Head of caudate nucleus (tissue), 42 donors: Measurements from ENCODE around the gene OR5AC2.

Experiments used
- DNase-seq, 42 donors: peaks; one replicate each; pipeline versions ENCODE4 v3.0.0 to v3.0.0-alpha.2; 2020 to 2021; ENCODE audit warnings: mixed read lengths in 7 of 42
- intact Hi-C: fragments of 100-400 bp; cut with DNase I; formaldehyde crosslinking; loops from one replicate; pipeline ENCODE4 v1.15.0; 2022

Gene OR5AC2

DNA sequence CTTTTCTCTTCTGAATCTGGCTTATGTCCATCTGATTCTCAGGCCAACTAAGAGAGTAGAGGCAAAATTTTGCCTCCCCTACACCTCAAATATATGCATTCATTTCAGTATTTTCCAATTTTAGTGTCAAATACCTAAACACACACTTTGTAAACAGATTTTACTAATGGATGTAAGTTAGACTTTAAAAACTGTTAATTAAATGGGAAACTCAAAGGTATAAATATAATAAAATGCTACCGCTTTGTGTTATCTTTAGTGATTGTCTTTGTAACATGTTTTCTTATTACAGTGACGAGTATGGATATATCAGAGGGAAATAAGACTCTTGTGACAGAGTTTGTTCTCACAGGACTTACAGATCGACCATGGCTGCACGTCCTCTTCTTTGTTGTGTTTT is at the start of gene OR5AC2:
OR5AC2 (plus strand) TSS at position 301 of the 400 bp plus-strand sequence; CDS start at position 301, 0 bp downstream.
- no peak for DNase-seq
- intact Hi-C loops = no loop called here

GRCh38 chr3:98038286-98038685 is 48.7 kb upstream of the OR5AC2 start:
- intact Hi-C loops = loop anchor here (10.0 kb wide), 1 partner anchor 557 kb away; the partner anchor contains the start of gene CPOX

GRCh38 chr3:98038876-98039275 is 48.1 kb upstream of the OR5AC2 start:
- no peak for DNase-seq
- intact Hi-C loops = loop anchor here (1.0 to 10.0 kb wide), 2 partner anchors 290 to 556 kb away; partner anchors contain the start of gene CPOX

More at GRCh38 chr3:98038286-98038685, 48.7 kb upstream of the OR5AC2 start:
- DNase-seq = no peak

DNA sequence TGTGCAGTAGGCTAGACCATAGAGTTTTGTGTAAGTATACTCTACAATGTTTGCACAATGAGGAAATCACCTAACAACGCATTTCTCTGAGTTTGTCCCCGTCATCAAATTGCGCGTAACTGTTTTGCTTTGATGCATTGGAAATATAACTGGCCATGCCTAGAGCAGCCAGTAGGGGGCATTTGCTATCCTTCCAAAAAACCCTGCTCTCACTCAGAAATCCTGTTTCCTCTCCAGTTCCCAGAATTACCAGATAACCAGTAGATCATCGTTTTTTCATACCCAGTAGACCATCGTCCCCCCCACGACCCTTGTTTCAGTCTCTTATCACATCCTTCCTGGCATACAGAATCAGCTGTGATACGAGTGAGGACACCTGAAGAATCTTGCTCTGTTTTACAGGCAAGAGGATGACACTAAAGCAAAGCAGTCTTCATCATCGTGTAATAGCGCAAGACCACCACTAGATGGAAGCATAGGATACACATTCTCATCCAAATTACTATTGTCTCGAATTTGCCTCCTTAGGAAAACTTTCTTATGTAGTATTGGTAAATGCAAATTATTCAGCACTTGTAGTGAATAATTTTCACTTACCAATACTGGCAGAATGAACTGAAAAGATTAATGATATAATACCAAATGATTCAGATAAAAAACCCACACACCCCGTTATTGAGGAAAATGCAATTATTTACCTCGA is 47.5 kb upstream of the OR5AC2 start:
- intact Hi-C loops = loop anchor here (1.0 to 10.0 kb wide), 2 partner anchors 290 to 555 kb away; partner anchors contain the start of gene CPOX
- peak; percentile 4 to 87 (median 68) for DNase-seq

DNA sequence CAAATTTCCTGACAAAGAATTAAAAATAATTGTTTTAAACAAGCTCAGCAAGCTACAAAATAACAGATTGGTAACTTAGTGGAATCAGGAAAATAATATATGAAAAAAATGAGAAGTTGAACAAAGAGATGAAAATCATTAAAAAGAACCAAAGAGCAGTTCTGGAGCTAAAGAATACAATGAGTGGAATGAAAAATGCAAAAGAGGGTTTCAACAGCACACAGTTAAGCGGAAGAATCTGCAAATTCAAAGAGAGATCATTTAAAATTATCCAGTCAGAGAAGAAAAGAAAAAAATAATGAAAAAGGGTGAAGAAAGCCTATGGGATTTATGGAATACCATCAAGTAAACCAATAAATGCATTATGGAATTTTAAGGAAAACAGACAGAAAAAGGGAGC is 45.6 kb upstream of the OR5AC2 start:
- intact Hi-C loops = no loop called here
- no peak for DNase-seq

DNA sequence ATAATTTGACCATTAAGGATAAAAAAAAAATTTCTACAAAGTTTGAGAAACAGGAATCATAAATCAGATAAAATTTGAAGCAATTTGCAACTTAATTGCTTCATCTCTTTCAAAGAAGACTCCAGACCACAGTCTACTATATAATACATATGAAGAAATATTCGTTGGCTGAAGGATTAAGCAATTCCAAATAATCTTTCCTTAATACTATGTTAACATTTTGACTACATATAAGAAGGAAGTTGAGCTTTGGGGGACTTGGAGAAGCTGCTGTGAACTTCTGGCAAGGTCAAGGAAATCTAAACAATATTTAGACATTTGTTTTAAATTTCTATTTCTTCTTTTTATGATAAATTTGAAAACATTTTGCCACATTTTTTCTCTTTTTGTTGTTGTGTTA is 38.4 kb upstream of the OR5AC2 start:
- no peak for DNase-seq
- intact Hi-C loops = no loop called here

GRCh38 chr3:98049271-98049670 is 37.7 kb upstream of the OR5AC2 start:
- no peak for DNase-seq
- intact Hi-C loops = no loop called here

DNA sequence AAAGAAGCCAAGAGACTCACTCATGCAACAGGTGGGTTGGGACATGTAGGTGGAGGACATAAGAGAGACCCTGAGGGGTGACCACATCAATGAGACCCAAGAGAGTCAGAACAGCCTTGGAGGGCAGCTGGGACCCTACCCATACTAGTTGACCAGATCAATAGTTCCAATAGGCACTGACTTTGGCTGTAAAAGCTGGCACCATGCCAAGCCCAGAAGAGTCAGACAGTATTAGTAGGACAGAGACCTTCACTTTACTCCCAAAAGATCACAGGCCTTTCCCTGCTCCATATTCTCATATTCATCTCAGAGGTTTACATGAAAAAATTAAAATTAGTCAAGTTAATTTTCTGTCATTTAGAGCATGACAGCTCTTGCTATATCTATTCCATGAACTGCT is 30.9 kb upstream of the OR5AC2 start:
- DNase-seq = peak in 8 of 42 donors; percentile 9 to 49 (median 24)
- intact Hi-C loops = no loop called here

GRCh38 chr3:98057631-98058030 is 29.3 kb upstream of the OR5AC2 start:
- intact Hi-C loops = no loop called here
- DNase-seq = no peak

DNA sequence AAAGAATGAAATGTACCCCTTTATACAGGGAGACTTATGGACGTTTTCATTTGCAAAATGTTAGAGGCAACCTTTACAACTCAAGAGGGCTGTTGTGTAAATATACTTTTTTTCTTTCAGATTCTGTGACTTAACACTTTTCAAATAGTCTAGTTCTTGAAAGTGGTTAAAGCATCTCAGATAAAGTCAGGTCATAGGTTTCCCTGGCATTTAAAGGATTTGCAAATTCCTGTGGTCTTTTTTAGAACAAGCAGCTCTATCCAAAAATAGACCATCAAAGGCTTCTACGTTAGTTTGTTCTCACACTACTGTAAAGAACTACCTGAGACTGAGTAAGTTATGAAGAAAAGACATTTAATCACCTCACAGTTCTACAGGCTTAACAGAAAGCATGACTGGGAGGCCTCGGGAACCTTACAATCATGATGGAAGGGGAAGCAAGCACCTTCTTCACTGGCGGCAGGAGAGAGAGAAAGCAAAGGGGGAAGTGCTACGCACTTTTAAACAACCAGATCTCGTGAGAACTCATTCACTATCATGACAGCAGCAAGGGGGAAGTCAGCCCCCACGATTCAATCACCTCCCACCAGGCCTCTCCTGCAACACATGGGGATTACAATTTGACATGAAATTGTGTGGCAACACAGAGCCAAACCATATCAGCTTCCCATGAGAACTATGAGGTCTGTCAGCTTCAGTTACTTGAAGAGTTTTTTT is 28.6 kb upstream of the OR5AC2 start:
- intact Hi-C loops = no loop called here
- peak in 3 of 42 donors; percentile 2 to 15 (median 2) for DNase-seq

DNA sequence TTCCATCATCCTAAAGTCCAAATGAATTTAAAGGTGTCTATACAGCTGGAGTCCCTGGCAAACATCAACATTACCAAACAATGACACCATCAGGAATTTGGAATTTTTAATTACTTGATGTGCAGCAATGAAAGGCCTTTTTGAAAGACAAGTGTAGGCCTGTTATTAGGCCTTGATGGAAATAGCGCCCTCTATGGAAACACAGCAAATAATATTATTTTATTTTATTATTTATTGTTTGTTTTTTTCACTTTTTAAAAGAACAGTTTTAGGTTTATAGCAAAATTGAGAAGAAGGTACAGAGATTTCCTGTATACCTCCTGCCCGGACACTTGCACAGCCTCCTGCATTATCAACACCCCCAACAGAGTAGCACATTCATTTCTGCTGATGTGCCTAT is 18.1 kb upstream of the OR5AC2 start:
- intact Hi-C loops = no loop called here
- no peak for DNase-seq

DNA sequence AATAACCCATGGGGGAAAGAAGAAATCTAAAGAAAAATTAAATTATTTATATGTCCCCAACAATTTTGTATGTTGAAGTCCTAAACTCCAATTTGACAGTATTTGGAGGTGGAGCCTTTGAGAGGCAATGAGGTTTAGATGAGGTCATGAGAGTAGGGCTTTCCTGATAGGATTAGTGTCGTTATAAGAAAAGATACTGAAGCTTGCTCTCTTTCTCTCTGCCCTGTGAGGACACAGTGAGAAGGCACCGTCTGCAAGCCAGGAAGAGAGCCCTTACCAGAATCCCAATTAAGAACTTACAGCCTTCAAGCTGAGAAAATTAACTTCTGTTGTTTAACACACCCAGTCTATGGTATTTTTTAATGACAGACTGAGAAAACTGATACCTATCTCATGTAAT is 16.1 kb upstream of the OR5AC2 start:
- DNase-seq = no peak
- intact Hi-C loops = no loop called here

GRCh38 chr3:98073486-98073885 is 13.5 kb upstream of the OR5AC2 start:
- intact Hi-C loops = no loop called here
- no peak for DNase-seq

DNA sequence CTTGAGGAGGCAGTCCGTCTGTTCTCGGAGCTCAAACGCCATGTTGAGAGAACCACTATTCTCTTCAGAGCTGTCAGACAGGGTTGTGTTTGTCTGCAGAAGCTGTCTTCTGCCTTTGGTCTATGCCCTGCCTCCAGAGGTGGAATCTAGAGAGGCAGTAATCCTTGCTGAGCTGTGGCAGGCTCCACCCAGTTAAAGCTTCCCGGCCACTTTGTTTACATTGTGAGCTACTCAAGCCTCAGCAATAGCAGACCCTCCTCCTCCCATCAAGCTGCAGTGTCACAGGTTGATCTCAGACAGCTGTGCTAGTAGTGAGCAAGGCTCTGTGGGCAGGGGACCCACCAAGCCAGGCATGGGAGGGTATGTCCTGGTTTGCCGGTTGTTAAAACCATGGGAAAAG is 8.9 kb downstream of the OR5AC2 start:
- intact Hi-C loops = no loop called here
- DNase-seq = no peak

GRCh38 chr3:98099848-98100247 is 12.9 kb downstream of the OR5AC2 start:
- intact Hi-C loops = no loop called here
- DNase-seq = no peak

- no peak for DNase-seq
- intact Hi-C loops = no loop called here
These were observed 21.2 kb downstream of the OR5AC2 start for GRCh38 chr3:98108162-98108561.

- intact Hi-C loops = no loop called here
These were observed 23.0 kb downstream of the OR5AC2 start for GRCh38 chr3:98109807-98110549.

GRCh38 chr3:98110550-98110908 is 23.6 kb downstream of the OR5AC2 start:
- intact Hi-C loops = no loop called here
- no peak for DNase-seq

More at GRCh38 chr3:98109807-98110549, 23.0 kb downstream of the OR5AC2 start:
- DNase-seq = no peak

DNA sequence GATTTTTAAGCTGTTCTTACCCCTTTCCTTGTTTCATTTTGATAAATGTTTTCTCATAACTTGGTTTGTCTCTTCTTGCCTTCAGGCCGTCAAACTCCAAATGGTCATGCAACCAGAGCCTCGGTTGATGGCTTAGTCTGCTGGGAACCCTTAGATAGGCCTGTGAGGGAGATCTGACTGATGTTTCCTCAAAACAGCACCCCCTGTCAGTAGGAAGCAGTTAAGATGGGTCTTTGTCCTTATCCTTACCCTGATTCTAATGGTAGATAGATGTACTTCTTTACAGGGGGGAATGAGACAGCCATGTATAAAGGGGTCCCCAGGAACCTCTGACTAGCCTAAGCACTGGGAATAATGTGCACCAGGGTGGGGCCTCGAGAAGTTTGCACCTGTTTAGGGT is 27.3 kb downstream of the OR5AC2 start:
- DNase-seq = no peak
- intact Hi-C loops = no loop called here

- intact Hi-C loops = no loop called here
- DNase-seq = no peak
These were observed 28.7 kb downstream of the OR5AC2 start for GRCh38 chr3:98115717-98116116.
